GM06990 (cell line): ENCODE measurements around the gene NLRP9.

Source experiments
- DNase-seq: peaks from one replicate; pipeline ENCODE4 v3.0.0-alpha.2; 2011; ENCODE audit not compliant: insufficient read length; ENCODE audit errors: extremely low read depth
- H3K27me3 ChIP-seq: replicated peaks from 2 replicates; pipeline ENCODE4 v1.6.0; 2011; ENCODE audit warnings: low read length; ENCODE audit not compliant: control insufficient read depth, insufficient read depth
- H3K36me3 ChIP-seq: 2 replicates; pipeline ENCODE4 v1.5.1; 2011; ENCODE audit warnings: low read length; ENCODE audit not compliant: control insufficient read depth, insufficient read depth
- H3K4me3 ChIP-seq: replicated peaks from 2 replicates; pipeline ENCODE4 v1.5.1; 2011; ENCODE audit warnings: low read depth, mild to moderate bottlenecking, control low read depth, low read length
- CTCF ChIP-seq: IDR thresholded peaks from 2 replicates; pipeline ENCODE4 v1.5.1; 2011; ENCODE audit warnings: low read length, control low read depth, mild to moderate bottlenecking, inconsistent platforms; ENCODE audit not compliant: insufficient read depth, poor library complexity, severe bottlenecking

Gene NLRP9

GRCh38 chr19:55690769-55691545, 47.2 kb downstream of the NLRP9 start:
- Histone ChIP-seq H3K27me3 (no peaks in the 10 kb centered on the region), H3K36me3 (peaks cover 54% of the 10 kb centered on the region), H3K4me3 (no peak overlapping the region)
- TF ChIP-seq CTCF = no peak
- peak; percentile 14 for DNase-seq

DNA sequence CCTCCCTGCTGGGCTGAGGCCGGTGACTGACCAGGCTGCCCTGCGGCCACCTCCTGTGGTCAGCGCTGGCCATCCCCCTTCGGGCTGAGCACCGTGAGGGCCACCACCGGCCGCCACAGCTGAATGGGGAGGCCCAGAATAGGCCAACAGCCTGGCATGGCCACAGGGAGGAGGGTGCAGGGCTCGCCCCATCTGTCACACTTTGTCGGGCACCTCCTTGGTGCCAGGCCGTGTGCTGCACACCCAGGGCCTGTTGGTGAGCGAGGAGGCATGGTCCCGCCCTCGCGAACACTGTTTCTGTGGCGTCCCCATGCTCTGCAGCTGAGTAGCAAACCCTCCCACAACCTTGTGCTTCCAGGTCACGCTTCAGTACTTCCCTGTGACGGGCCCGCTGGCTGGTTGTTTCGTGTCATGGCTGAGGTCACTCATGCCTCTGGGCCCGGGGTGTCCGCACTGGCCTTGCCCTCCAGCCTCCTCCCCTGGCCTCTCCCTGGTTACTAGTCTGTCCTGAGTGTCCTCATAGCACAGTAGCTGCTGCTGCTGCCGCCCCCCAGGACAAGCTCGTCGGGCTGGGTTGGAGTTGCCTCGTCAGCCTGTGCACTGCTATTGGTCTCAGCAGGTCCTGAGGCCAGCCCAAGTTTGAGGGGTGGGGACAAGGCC, 48.0 kb downstream of the NLRP9 start:
- no peak for TF ChIP-seq CTCF
- H3K36me3 ChIP-seq = peaks cover 56% of the 10 kb centered on the region
- H3K27me3 ChIP-seq = no peaks in the 10 kb centered on the region
- DNase-seq = no peak
- no peak overlapping the region for H3K4me3 ChIP-seq

DNA sequence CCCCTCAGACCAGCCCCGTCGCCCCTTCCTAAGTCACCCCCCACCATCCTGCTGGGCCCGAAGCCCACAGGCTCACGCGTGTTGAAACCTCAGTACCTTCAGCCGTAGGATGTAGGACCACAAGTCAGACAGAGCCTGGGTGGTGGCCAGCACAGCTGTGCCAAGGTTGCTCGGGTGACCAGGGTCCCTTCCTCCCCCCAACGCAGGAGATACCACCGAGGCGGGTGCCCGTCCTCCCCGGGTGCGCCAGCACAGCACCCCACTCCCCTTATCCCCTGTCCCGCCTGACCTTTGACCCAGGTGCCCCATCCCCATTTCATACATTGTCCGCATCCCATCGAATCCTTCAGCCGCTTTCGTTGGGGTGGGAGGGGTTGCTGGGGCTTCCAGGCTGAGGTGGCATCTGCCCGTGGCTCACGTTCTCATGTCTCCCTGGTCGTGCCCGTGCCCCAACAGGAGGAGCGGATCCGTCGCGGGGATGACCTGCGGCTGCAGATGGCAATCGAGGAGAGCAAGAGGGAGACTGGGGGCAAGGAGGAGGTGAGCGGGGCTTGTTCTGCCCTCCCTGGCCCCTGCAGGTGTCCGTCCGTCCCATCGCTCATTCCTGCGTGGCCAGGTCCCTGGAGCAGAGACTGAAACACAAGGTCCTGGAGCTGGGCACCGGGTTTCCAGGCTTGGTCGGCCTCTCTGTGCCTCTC, 48.6 kb downstream of the NLRP9 start:
- DNase-seq = no peak
- Histone ChIP-seq H3K4me3 (no peak overlapping the region), H3K27me3 (no peaks in the 10 kb centered on the region), H3K36me3 (peaks cover 60% of the 10 kb centered on the region)
- TF ChIP-seq CTCF = no peak

GRCh38 chr19:55688422-55689218, 49.6 kb downstream of the NLRP9 start:
- peaks cover 58% of the 10 kb centered on the region for H3K36me3 ChIP-seq
- H3K27me3 ChIP-seq = no peaks in the 10 kb centered on the region
- peak; percentile 18 for DNase-seq
- H3K4me3 ChIP-seq = no peak overlapping the region
- no peak for TF ChIP-seq CTCF

GRCh38 chr19:55687281-55688201, 50.7 kb downstream of the NLRP9 start:
- Histone ChIP-seq H3K4me3 (no peak overlapping the region), H3K36me3 (peaks cover 60% of the 10 kb centered on the region), H3K27me3 (no peaks in the 10 kb centered on the region)
- no peak for DNase-seq
- TF ChIP-seq CTCF = no peak
